Right atrium auricular region (tissue), 2 donors: Measurements from ENCODE around the gene ABCC12. TPM values are rescaled to one million over a fixed set of nuclear protein-coding genes. Genes with fewer than 3 reads are reported as not detected.
A peak's percentile ranks its signal among the peaks of the same experiment; 100 is the strongest.

Experiments used
- DNase-seq: peaks from one replicate; pipeline ENCODE4 v3.0.0-alpha.2; 2019; ENCODE audit warnings: low spot score
- H3K27ac ChIP-seq, 2 donors: fragments of 200-600 bp; sonication (generic); 1 replicate in 1 of 2; 2 replicates in 1 of 2; pipeline ENCODE4 v1.5.1; 2016 to 2019
- H3K27me3 ChIP-seq, 2 donors: fragments of 200-600 bp; sonication (generic); one replicate each; pipeline versions ENCODE4 v1.5.1 to v1.6.0; 2017 to 2019
- H3K36me3 ChIP-seq: fragments of 200-600 bp; sonication (generic); one replicate; pipeline ENCODE4 v1.5.1; 2016
- H3K4me1 ChIP-seq, 2 donors: fragments of 200-600 bp; sonication (generic); one replicate each; pipeline versions ENCODE4 v1.5.1 to v1.6.0; 2017 to 2019
- H3K4me3 ChIP-seq, 2 donors: fragments of 200-600 bp; sonication (generic); 1 replicate in 1 of 2; 2 replicates in 1 of 2; pipeline ENCODE4 v1.5.1; 2017 to 2019; ENCODE audit warnings: mild to moderate bottlenecking in 1 of 2, moderate library complexity in 1 of 2
- H3K9me3 ChIP-seq, 2 donors: fragments of 200-600 bp; sonication (generic); one replicate each; pipeline ENCODE4 v1.5.1; 2019
- total RNA-seq, 2 donors: library from RNA; depleted of rRNA; stranded (reverse); fragments of >200 nt; gene quantifications; one replicate each; pipeline ENCODE4 v1.1.0, GENCODE V29; 2016
- TF ChIP-seq, protein P1 (sequence below), 2 donors: fragments of 200-600 bp; sonication (generic); IDR thresholded peaks; one replicate each; pipeline ENCODE4 v1.5.1; 2019; ENCODE audit warnings: antibody characterized with exemption in 2 of 2

The ABCC12 gene
- not detected for total RNA-seq

GRCh38 chr16:48155926-48156789 is at the start of gene ABCC12:
TSS of gene ABCC12 (minus strand) at chr16:48155993. CDS start at chr16:48146424, 9,569 bp downstream.
- DNase-seq: no peak
- Histone ChIP-seq H3K27me3 (no peaks in the 10 kb centered on the region), H3K36me3 (no peaks in the 10 kb centered on the region), H3K27ac (no peak within 1 kb of the TSS), H3K4me3 (no peak within 1 kb of the TSS), H3K4me1 (peaks cover 0 to 8% of the 10 kb centered on the region in 2 donors), H3K9me3 (no peaks in the 10 kb centered on the region)
- TF ChIP-seq, protein P1, sequence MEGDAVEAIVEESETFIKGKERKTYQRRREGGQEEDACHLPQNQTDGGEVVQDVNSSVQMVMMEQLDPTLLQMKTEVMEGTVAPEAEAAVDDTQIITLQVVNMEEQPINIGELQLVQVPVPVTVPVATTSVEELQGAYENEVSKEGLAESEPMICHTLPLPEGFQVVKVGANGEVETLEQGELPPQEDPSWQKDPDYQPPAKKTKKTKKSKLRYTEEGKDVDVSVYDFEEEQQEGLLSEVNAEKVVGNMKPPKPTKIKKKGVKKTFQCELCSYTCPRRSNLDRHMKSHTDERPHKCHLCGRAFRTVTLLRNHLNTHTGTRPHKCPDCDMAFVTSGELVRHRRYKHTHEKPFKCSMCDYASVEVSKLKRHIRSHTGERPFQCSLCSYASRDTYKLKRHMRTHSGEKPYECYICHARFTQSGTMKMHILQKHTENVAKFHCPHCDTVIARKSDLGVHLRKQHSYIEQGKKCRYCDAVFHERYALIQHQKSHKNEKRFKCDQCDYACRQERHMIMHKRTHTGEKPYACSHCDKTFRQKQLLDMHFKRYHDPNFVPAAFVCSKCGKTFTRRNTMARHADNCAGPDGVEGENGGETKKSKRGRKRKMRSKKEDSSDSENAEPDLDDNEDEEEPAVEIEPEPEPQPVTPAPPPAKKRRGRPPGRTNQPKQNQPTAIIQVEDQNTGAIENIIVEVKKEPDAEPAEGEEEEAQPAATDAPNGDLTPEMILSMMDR (IDR thresholded peaks at IDR 0.05): no peak

- no peaks in the 10 kb centered on the region for H3K27me3 ChIP-seq
- no peaks in the 10 kb centered on the region for H3K36me3 ChIP-seq
- no peaks in the 10 kb centered on the region for H3K9me3 ChIP-seq
- H3K27ac ChIP-seq: peak overlapping the region in 1 of 2 donors; percentile 19
- H3K4me1 ChIP-seq: peaks cover 0 to 6% of the 10 kb centered on the region in 2 donors
- TF ChIP-seq, protein P1 (IDR thresholded peaks at IDR 0.05): no peak
- DNase-seq: no peak
- H3K4me3 ChIP-seq: no peak overlapping the region
Measured at GRCh38 chr16:48204825-48205151, 49.0 kb upstream of the ABCC12 start.

- H3K27me3 ChIP-seq: no peaks in the 10 kb centered on the region
- TF ChIP-seq, protein P1 (IDR thresholded peaks at IDR 0.05): no peak
- H3K9me3 ChIP-seq: no peaks in the 10 kb centered on the region
- peaks cover 0 to 6% of the 10 kb centered on the region in 2 donors for H3K4me1 ChIP-seq
- no peak overlapping the region for H3K4me3 ChIP-seq
- DNase-seq: no peak
- peak overlapping the region in 1 of 2 donors; percentile 19 for H3K27ac ChIP-seq
- H3K36me3 ChIP-seq: no peaks in the 10 kb centered on the region
Measured at GRCh38 chr16:48203974-48204824, 48.4 kb upstream of the ABCC12 start.

GRCh38 chr16:48201515-48202201 is 45.9 kb upstream of the ABCC12 start:
- DNase-seq: no peak
- Histone ChIP-seq H3K27ac (no peak overlapping the region), H3K4me1 (peaks cover 0 to 6% of the 10 kb centered on the region in 2 donors), H3K9me3 (no peaks in the 10 kb centered on the region), H3K4me3 (no peak overlapping the region), H3K27me3 (no peaks in the 10 kb centered on the region), H3K36me3 (no peaks in the 10 kb centered on the region)
- TF ChIP-seq, protein P1 (IDR thresholded peaks at IDR 0.05): no peak

DNA sequence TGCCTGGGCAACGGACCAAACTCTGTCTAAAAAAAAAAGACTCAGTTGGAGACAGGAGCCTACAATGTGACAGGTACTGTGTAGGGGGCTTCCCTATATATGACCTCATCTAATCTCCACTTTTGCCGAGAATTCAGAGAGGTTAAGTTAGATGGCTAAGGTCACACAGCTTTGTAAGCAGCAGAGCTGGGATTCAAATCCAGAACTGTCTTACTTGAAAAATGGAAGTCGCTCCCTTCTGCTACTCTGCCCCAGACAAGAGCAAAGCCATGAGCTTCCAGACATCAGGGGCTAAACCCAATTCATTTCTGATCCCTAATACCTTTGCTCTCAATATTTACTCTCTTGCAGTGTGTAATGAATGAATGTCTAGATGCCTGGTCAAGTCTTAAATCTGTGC is 41.5 kb upstream of the ABCC12 start:
- Histone ChIP-seq H3K27ac (no peak overlapping the region), H3K27me3 (no peaks in the 10 kb centered on the region), H3K9me3 (no peaks in the 10 kb centered on the region), H3K4me1 (no peaks in the 10 kb centered on the region), H3K4me3 (no peak overlapping the region), H3K36me3 (no peaks in the 10 kb centered on the region)
- TF ChIP-seq, protein P1 (IDR thresholded peaks at IDR 0.05): no peak
- no peak for DNase-seq
